ENCODE data around the gene ROS1.

DNA sequence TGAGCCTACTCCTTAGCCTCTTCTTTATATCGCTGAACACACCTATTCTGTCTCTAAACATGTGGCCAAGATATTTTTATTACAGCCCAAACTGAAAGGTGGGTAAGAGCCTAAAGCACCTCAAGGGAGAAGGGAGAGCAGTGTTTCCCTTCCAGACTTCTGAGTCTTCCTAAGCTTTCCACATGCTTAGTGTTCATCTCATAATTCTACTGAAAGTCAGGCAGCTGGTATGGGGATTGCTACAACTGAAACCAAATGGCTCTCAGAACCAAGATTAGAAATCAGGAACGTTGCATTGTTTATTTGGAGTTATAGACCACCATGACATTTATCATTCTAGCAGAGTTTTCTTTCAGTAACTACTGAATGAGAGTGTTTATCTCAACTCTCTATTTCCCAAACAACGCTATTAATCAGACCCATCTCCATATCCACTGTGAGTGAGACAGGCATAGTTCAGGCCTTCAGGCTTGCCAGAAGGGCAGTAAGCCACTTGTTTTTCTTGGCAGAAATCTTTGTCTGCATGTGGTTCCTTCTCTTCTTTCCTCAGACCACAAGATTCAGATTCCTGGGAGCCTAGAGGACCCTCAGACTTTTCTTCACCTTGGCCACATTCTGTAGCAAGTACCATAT lies 137.5 kb downstream of the ROS1 start:
- TF ChIP-seq, protein P1, sequence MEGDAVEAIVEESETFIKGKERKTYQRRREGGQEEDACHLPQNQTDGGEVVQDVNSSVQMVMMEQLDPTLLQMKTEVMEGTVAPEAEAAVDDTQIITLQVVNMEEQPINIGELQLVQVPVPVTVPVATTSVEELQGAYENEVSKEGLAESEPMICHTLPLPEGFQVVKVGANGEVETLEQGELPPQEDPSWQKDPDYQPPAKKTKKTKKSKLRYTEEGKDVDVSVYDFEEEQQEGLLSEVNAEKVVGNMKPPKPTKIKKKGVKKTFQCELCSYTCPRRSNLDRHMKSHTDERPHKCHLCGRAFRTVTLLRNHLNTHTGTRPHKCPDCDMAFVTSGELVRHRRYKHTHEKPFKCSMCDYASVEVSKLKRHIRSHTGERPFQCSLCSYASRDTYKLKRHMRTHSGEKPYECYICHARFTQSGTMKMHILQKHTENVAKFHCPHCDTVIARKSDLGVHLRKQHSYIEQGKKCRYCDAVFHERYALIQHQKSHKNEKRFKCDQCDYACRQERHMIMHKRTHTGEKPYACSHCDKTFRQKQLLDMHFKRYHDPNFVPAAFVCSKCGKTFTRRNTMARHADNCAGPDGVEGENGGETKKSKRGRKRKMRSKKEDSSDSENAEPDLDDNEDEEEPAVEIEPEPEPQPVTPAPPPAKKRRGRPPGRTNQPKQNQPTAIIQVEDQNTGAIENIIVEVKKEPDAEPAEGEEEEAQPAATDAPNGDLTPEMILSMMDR (IDR thresholded peaks at IDR 0.05), result no peak
- no peak for TF ChIP-seq POLR2A (IDR thresholded peaks at IDR 0.05)
